NT2/D1 (cell line): ENCODE data around the gene ABCA13.

ENCODE experiments used
- SUZ12 ChIP-seq: IDR thresholded peaks from 2 replicates; pipeline ENCODE4 v1.6.1; 2011; ENCODE audit not compliant: insufficient read length, insufficient read depth; ENCODE audit errors: extremely low read depth
- ZNF274 ChIP-seq: IDR thresholded peaks from 2 replicates; pipeline ENCODE4 v1.6.1; 2011; ENCODE audit warnings: mild to moderate bottlenecking, low read depth, low read length

DNA sequence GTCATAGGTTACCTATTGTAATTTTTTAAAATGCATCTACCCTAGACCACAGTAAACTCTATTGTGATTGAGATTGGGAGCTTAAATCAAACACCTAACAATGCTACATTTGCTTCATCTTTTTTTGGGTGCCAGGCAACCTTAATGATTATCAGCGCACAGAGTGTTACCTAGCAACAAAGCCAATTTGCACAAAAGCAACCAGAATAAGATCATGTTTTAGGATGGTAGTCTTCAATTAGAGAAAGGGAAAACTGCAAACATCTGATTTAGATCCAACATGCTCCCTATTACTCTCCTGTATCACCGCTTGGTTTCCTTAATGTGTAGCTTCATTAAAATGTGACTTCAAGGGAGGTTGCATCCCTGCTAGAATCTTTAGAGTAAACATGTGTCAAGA, 226.9 kb downstream of the ABCA13 start:
- no peak for TF ChIP-seq SUZ12
- TF ChIP-seq ZNF274 = no peak
